HFFc6 (cell line): ENCODE results near the gene SENP1. TPM values are rescaled to one million over a fixed set of nuclear protein-coding genes. Genes with fewer than 3 reads are reported as not detected.

Source experiments
- DNase-seq: peaks from one replicate; pipeline ENCODE4 v3.0.0-alpha.2; 2018
- H3K27ac Mint-ChIP-seq: 2 replicates; pipeline ENCODE4 v1.8.0; 2020; ENCODE audit warnings: mild to moderate bottlenecking, mixed read lengths
- H3K27me3 Mint-ChIP-seq: 2 replicates; pipeline ENCODE4 v1.8.0; 2021; ENCODE audit warnings: mild to moderate bottlenecking, moderate library complexity, mixed read lengths; ENCODE audit not compliant: insufficient read depth
- H3K36me3 Mint-ChIP-seq: 2 replicates; pipeline ENCODE4 v1.8.0; 2021; ENCODE audit warnings: low read depth, mixed read lengths
- H3K4me1 Mint-ChIP-seq: 2 replicates; pipeline ENCODE4 v1.8.0; 2020; ENCODE audit warnings: low read depth, mixed read lengths
- H3K4me3 Mint-ChIP-seq: 2 replicates; pipeline ENCODE4 v1.8.0; 2020; ENCODE audit warnings: mild to moderate bottlenecking, moderate library complexity, mixed read lengths
- H3K9me3 Mint-ChIP-seq: 2 replicates; pipeline ENCODE4 v1.8.0; 2020; ENCODE audit warnings: mild to moderate bottlenecking, mixed read lengths
- total RNA-seq, 6 experiments: library from RNA; stranded (reverse); fragmentation: NEBNext Ultra II Directional; extraction: Animal tissue kit (Norgen Biotek cat#: 25700); gene quantifications; 2 replicates in 1 of 6; 3 replicates in 5 of 6; pipeline ENCODE4 v1.2.3, GENCODE V29; 2021
- TF ChIP-seq, protein P1 (sequence below): fragments of 200-600 bp; sonication (generic); IDR thresholded peaks from 2 replicates; pipeline ENCODE4 v1.5.0; 2021; ENCODE audit warnings: antibody characterized with exemption, mild to moderate bottlenecking

SENP1 gene
- total RNA-seq, 6 experiments from 2014 or later = 13.3 to 24.7 (median 17.2) TPM

DNA sequence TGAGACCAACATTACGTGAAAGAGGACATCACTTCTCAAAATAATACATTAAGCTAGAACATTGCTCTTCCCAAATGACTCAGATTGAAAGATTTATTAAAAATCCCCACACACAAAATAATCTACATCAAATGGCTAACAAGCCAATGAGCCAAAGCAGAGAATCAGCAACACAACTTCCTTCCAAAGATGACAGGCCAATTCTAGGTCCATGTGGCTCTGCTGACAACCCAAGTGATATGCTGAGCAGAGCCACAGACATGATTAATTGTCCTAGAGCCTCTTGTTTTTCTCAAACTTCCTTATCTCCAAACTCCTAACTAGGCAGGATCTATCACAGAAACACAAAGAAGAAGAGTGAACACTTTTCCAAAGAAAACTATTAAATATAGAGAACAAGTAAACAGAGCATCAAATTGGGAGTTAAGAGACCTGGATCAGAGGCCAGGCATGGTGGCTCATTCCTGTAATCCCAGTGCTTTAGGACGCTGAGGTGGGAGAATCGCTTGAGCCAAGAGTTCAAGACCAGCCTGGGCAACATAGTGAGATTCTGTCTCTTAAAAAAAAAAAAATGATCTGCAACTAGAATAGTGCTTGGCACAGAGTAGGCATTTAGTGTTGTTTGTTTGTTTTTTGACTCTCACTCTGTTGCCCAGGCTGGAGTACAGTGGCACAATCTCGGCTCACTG, 38.5 kb downstream of the SENP1 start:
- Mint-ChIP-seq H3K4me3 (no peak overlapping the region), H3K27ac (no peak overlapping the region), H3K27me3 (peaks cover 2% of the 10 kb centered on the region; the same call in 1 of the 2 replicates), H3K4me1 (peaks cover 7% of the 10 kb centered on the region), H3K9me3 (no peaks in the 10 kb centered on the region), H3K36me3 (peaks cover 18% of the 10 kb centered on the region)
- DNase-seq = no peak
- TF ChIP-seq, protein P1, sequence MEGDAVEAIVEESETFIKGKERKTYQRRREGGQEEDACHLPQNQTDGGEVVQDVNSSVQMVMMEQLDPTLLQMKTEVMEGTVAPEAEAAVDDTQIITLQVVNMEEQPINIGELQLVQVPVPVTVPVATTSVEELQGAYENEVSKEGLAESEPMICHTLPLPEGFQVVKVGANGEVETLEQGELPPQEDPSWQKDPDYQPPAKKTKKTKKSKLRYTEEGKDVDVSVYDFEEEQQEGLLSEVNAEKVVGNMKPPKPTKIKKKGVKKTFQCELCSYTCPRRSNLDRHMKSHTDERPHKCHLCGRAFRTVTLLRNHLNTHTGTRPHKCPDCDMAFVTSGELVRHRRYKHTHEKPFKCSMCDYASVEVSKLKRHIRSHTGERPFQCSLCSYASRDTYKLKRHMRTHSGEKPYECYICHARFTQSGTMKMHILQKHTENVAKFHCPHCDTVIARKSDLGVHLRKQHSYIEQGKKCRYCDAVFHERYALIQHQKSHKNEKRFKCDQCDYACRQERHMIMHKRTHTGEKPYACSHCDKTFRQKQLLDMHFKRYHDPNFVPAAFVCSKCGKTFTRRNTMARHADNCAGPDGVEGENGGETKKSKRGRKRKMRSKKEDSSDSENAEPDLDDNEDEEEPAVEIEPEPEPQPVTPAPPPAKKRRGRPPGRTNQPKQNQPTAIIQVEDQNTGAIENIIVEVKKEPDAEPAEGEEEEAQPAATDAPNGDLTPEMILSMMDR = no peak

DNA sequence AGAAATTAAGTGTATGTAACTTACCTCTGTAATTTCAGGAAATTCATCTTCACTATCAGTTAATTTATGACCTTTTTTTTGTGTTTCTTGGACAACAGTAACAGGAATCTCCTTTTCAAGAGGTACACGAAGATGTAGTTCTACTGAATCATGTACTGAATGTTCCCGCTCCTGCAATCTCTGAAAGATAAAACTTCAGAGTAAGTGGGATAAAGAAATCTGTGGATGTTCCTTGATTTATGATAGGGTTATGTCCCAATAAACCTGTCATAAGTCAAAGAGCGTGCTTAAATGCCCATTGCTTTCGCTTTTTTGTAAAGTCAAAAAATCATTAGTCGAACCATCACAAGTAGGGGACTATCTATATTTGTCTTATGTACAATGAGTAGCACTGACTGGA, 40.8 kb downstream of the SENP1 start:
- no peak for DNase-seq
- TF ChIP-seq, protein P1 = no peak
- no peaks in the 10 kb centered on the region for H3K9me3 Mint-ChIP-seq
- H3K27me3 Mint-ChIP-seq = peaks cover 2% of the 10 kb centered on the region; the same call in 1 of the 2 replicates
- peaks cover 20% of the 10 kb centered on the region for H3K36me3 Mint-ChIP-seq
- no peak overlapping the region for H3K27ac Mint-ChIP-seq
- no peak overlapping the region for H3K4me3 Mint-ChIP-seq
- H3K4me1 Mint-ChIP-seq = peaks cover 7% of the 10 kb centered on the region

DNA sequence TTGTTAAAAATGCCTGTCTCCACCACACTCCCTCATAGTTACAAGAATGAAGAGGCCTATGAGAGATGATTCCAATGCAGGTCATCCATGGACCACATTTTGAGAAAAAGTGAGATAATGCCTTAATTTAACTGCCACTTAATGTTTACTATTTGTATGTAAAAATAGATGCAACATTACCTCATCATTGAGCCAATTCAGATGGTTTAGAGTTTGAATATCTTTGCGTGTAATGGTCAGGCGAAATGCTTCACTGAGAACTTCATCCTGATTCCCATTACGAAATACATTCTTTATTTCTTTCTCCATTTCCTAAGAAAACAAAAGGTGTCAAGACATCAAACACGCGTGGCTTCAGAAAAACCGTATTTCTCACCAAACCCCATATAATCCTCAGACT, 42.3 kb downstream of the SENP1 start:
- no peak overlapping the region for H3K4me3 Mint-ChIP-seq

DNA sequence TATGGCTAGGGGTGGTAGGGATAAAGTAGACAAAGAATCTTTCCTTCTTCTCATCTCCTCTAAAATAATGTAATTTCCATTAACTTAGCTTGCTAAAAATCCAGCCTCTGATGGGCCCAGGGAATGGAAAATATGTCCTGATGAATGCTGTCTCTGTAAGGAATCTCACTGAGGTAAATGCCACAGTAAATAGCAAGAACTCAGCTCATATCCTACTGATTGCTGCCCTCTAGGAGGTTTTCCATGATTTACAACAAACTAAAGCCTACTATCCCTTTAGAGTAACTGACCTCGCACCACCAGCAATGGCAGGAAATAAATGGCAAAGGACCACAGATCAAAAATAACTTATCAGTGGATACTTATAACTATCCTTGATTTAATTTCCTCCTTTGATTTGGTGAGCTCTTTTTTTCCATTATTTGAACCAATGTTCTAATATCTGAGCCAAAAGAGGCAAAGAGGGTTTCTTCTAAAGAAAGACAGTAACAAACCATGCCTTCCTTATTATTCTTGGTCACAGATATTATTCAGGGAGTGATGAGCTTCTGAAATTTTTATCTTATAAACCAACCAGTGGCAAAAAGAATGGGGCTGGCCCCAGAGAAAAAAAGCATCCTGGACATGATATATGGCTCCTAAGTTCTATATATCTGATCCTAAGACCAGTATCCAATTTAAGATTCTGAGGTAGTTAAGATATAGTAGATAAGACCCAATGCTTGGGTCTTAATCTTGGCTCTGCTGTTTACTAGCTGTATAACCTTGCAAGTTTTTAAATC, 43.8 kb downstream of the SENP1 start:
- H3K27me3 Mint-ChIP-seq = no peaks in the 10 kb centered on the region
- peaks cover 32% of the 10 kb centered on the region for H3K36me3 Mint-ChIP-seq
- H3K27ac Mint-ChIP-seq = no peak overlapping the region
- no peak overlapping the region for H3K4me3 Mint-ChIP-seq
- H3K4me1 Mint-ChIP-seq = no peaks in the 10 kb centered on the region
- peak; percentile 9 for DNase-seq
- TF ChIP-seq, protein P1 = peak; percentile 37; the same call in 1 of the 2 replicates
- H3K9me3 Mint-ChIP-seq = peaks cover 15% of the 10 kb centered on the region

More for the DNA sequence above, 42.3 kb downstream of the SENP1 start:
- Mint-ChIP-seq H3K27me3 (peaks cover 2% of the 10 kb centered on the region; the same call in 1 of the 2 replicates), H3K36me3 (peaks cover 30% of the 10 kb centered on the region), H3K4me1 (no peaks in the 10 kb centered on the region), H3K9me3 (peaks cover 14% of the 10 kb centered on the region), H3K27ac (no peak overlapping the region)
- TF ChIP-seq, protein P1 = no peak
- no peak for DNase-seq

DNA sequence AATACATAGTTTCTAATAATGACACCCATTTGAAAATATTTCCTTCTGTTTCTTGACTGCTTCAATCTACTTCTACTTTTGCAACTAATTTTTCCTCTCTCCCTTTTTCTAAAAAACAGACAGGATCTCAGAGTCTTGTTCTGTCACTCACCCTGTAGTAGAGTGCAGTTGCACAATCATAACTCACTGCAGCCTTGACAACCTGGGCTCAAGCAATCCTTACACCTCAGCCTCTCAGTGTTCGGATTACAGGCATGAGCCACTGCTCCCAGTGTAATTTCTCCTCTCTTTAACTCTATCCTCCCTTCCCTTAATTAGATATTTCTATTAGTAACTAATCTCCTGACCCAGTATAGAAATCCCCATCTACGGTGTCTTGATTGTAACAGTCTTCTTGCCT, 45.4 kb downstream of the SENP1 start:
- Mint-ChIP-seq H3K27me3 (no peaks in the 10 kb centered on the region), H3K27ac (no peak overlapping the region), H3K9me3 (peaks cover 15% of the 10 kb centered on the region), H3K4me3 (no peak overlapping the region), H3K4me1 (no peaks in the 10 kb centered on the region), H3K36me3 (peaks cover 32% of the 10 kb centered on the region)
- TF ChIP-seq, protein P1 = no peak
- DNase-seq = no peak
